SK-N-SH treated with all-trans-retinoic acid at 6 μM for 48 hours (cell line): ENCODE measurements around the gene RNASEH2C.

Experiments
- ATAC-seq: fragments of 200-7000 bp; cut with Tn5 transposase; 3 replicates; pipeline ENCODE4 v1.9.1; 2020; ENCODE audit warnings: mild to moderate bottlenecking, moderate library complexity
- ARNTL ChIP-seq: fragments of 450-650 bp; formaldehyde crosslinking; IDR thresholded peaks from 2 replicates; pipeline ENCODE4 v1.5.0; 2020; ENCODE audit warnings: low read depth, mild to moderate bottlenecking, moderate library complexity, borderline replicate concordance
- BACH2 ChIP-seq: fragments of 250-450 bp; sonication (Bioruptor Pico); IDR thresholded peaks from 2 replicates; pipeline ENCODE4 v1.9.0; 2021; ENCODE audit warnings: mild to moderate bottlenecking, borderline replicate concordance
- CSDC2 ChIP-seq: fragments of 250-450 bp; sonication (Bioruptor Pico); IDR thresholded peaks from 2 replicates; pipeline ENCODE4 v1.5.0; 2020; ENCODE audit warnings: mild to moderate bottlenecking, moderate library complexity
- ESRRG ChIP-seq: fragments of 250-450 bp; sonication (Bioruptor Pico); IDR thresholded peaks from 2 replicates; pipeline ENCODE4 v1.6.1; 2021; ENCODE audit warnings: mild to moderate bottlenecking
- GLIS3 ChIP-seq: fragments of 250-450 bp; sonication (Bioruptor Pico); IDR thresholded peaks from 2 replicates; pipeline ENCODE4 v1.5.0; 2020; ENCODE audit warnings: mild to moderate bottlenecking, moderate library complexity
- ISL1 ChIP-seq: fragments of 250-450 bp; sonication (Bioruptor Pico); IDR thresholded peaks from 2 replicates; pipeline ENCODE4 v2.1.2; 2022; ENCODE audit warnings: mild to moderate bottlenecking, moderate library complexity
- OSR1 ChIP-seq: fragments of 250-450 bp; sonication (Bioruptor Pico); IDR thresholded peaks from 2 replicates; pipeline ENCODE4 v1.8.0; 2022; ENCODE audit warnings: moderate library complexity, mild to moderate bottlenecking, inconsistent platforms
- PPARA ChIP-seq: fragments of 250-450 bp; sonication (Bioruptor Pico); IDR thresholded peaks from 2 replicates; pipeline ENCODE4 v1.5.0; 2020; ENCODE audit warnings: mild to moderate bottlenecking, borderline replicate concordance
- SNAI2 ChIP-seq: fragments of 250-450 bp; sonication (Bioruptor Pico); IDR thresholded peaks from 2 replicates; pipeline ENCODE4 v1.5.0; 2020; ENCODE audit warnings: mild to moderate bottlenecking, moderate library complexity
- TCF4 ChIP-seq: fragments of 250-450 bp; sonication (Bioruptor Pico); IDR thresholded peaks from 2 replicates; pipeline ENCODE4 v1.8.0; 2021; ENCODE audit warnings: mild to moderate bottlenecking, moderate library complexity, borderline replicate concordance
- TOX ChIP-seq: fragments of 250-450 bp; sonication (Bioruptor Pico); IDR thresholded peaks from 2 replicates; pipeline ENCODE4 v1.8.0; 2021; ENCODE audit warnings: mild to moderate bottlenecking, moderate library complexity, borderline replicate concordance
- ZFP30 ChIP-seq: fragments of 450-650 bp; formaldehyde crosslinking; IDR thresholded peaks from 2 replicates; pipeline ENCODE4 v1.5.0; 2022; ENCODE audit warnings: mild to moderate bottlenecking, moderate library complexity
- ZNF70 ChIP-seq: fragments of 450-650 bp; formaldehyde crosslinking; IDR thresholded peaks from 2 replicates; pipeline ENCODE4 v1.5.0; 2020; ENCODE audit warnings: mild to moderate bottlenecking, moderate library complexity
- ZNF8 ChIP-seq: fragments of 450-650 bp; formaldehyde crosslinking; IDR thresholded peaks from 2 replicates; pipeline ENCODE4 v1.5.0; 2020; ENCODE audit warnings: mild to moderate bottlenecking, moderate library complexity
- TF ChIP-seq, protein P1 (sequence below): fragments of 250-450 bp; sonication (Bioruptor Pico); IDR thresholded peaks from 2 replicates; pipeline ENCODE4 v1.8.0; 2020; ENCODE audit warnings: mild to moderate bottlenecking, moderate library complexity, borderline replicate concordance
- TF ChIP-seq, protein P2 (sequence below): fragments of 250-450 bp; sonication (Bioruptor Pico); IDR thresholded peaks from 2 replicates; pipeline ENCODE4 v1.5.1; 2020; ENCODE audit warnings: low read depth, mild to moderate bottlenecking, moderate library complexity
- TF ChIP-seq, protein P3 (sequence below): fragments of 250-450 bp; sonication (Bioruptor Pico); IDR thresholded peaks from 2 replicates; pipeline ENCODE4 v1.8.0; 2021; ENCODE audit warnings: low read depth, mild to moderate bottlenecking, moderate library complexity, borderline replicate concordance
- TF ChIP-seq, protein P4 (sequence below): fragments of 250-450 bp; sonication (Bioruptor Pico); IDR thresholded peaks from 2 replicates; pipeline ENCODE4 v1.5.0; 2020; ENCODE audit warnings: mild to moderate bottlenecking, moderate library complexity

The RNASEH2C gene

DNA sequence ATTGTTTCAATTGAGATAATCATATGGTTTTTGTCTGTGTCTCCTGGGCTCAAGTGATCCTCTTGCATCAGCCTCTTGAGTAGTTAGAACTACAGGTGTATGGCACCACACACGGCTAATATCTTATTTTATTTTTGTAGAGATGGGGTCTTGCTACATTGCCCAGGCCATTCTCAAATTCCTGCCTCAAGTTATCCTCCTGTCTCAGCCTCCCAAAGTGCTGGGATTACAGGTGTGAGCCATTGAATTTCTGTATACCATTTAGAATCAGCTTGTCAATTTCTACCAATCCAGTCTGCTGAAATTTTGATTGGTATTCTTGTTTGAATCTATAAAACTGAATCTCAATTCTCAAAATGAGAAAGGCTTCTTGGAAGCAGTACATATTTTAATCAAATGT lies 18.9 kb downstream of the RNASEH2C start (continued):
- TF ChIP-seq, protein P1, sequence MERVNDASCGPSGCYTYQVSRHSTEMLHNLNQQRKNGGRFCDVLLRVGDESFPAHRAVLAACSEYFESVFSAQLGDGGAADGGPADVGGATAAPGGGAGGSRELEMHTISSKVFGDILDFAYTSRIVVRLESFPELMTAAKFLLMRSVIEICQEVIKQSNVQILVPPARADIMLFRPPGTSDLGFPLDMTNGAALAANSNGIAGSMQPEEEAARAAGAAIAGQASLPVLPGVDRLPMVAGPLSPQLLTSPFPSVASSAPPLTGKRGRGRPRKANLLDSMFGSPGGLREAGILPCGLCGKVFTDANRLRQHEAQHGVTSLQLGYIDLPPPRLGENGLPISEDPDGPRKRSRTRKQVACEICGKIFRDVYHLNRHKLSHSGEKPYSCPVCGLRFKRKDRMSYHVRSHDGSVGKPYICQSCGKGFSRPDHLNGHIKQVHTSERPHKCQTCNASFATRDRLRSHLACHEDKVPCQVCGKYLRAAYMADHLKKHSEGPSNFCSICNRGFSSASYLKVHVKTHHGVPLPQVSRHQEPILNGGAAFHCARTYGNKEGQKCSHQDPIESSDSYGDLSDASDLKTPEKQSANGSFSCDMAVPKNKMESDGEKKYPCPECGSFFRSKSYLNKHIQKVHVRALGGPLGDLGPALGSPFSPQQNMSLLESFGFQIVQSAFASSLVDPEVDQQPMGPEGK (CRISPR knock-in tag), result no peak
- no peak for TF ChIP-seq ZFP30 (CRISPR knock-in tag)
- no peak for TF ChIP-seq ESRRG (CRISPR knock-in tag)
- no peak for TF ChIP-seq OSR1 (CRISPR knock-in tag)
- TF ChIP-seq GLIS3, result no peak
- TF ChIP-seq CSDC2 (CRISPR knock-in tag), result no peak

DNA sequence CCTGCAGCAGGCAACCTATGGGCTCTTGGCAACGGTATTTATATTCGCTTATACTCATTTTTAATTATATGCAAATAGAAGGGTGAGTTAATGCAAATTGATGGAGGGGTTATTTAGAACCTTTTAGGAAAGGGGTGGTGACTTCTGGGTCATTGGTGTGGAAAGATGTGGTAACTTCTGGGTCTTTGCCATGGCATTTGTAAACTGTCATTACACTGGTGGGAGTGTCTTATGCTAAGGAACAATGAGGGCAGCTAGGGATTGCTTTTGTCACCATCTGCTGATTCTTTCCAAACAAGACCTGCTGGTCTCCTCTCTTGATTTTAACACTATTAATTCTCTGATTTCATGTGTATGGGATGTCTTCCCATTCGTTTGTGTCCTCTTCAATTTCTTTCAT lies 20.2 kb downstream of the RNASEH2C start:
- TF ChIP-seq ZFP30 (CRISPR knock-in tag), result no peak
- no peak for TF ChIP-seq GLIS3
- TF ChIP-seq SNAI2, result no peak
- no peak for TF ChIP-seq CSDC2 (CRISPR knock-in tag)
- TF ChIP-seq, protein P2, sequence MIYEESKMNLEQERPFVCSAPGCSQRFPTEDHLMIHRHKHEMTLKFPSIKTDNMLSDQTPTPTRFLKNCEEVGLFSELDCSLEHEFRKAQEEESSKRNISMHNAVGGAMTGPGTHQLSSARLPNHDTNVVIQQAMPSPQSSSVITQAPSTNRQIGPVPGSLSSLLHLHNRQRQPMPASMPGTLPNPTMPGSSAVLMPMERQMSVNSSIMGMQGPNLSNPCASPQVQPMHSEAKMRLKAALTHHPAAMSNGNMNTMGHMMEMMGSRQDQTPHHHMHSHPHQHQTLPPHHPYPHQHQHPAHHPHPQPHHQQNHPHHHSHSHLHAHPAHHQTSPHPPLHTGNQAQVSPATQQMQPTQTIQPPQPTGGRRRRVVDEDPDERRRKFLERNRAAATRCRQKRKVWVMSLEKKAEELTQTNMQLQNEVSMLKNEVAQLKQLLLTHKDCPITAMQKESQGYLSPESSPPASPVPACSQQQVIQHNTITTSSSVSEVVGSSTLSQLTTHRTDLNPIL (CRISPR knock-in tag), result no peak
- TF ChIP-seq BACH2, result no peak
- TF ChIP-seq OSR1 (CRISPR knock-in tag), result no peak
- no peak for TF ChIP-seq ZNF8 (CRISPR knock-in tag)
- TF ChIP-seq ZNF70, result no peak
- TF ChIP-seq, protein P3, sequence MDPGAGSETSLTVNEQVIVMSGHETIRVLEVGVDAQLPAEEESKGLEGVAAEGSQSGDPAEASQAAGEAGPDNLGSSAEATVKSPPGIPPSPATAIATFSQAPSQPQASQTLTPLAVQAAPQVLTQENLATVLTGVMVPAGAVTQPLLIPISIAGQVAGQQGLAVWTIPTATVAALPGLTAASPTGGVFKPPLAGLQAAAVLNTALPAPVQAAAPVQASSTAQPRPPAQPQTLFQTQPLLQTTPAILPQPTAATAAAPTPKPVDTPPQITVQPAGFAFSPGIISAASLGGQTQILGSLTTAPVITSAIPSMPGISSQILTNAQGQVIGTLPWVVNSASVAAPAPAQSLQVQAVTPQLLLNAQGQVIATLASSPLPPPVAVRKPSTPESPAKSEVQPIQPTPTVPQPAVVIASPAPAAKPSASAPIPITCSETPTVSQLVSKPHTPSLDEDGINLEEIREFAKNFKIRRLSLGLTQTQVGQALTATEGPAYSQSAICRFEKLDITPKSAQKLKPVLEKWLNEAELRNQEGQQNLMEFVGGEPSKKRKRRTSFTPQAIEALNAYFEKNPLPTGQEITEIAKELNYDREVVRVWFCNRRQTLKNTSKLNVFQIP (CRISPR knock-in tag), result no peak
- TF ChIP-seq, protein P1 (CRISPR knock-in tag), result no peak
- TF ChIP-seq TCF4 (CRISPR knock-in tag), result no peak
- no peak for TF ChIP-seq TOX (CRISPR knock-in tag)
- no peak for TF ChIP-seq ARNTL (CRISPR knock-in tag)
- ATAC-seq, result no peak

DNA sequence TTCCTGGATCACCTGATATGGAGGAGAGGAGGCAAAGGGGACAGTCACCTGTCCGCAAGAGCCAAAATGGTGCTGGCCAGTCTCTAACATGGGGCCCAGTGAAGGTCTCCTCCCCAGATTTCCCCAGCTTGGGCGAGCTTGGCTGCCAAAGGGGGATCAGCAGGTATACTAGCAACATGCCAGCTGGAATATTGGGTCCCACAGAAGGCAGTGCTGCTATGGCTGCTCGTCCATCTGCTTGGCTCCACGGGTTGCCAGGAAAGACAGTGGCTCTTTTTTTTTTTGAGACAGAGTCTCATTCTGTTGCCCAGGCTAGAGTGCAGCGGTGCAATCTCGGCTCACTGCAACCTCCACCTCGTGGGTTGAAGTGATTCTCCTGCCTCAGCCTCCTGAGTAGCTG lies 21.3 kb downstream of the RNASEH2C start:
- no peak for ATAC-seq
- TF ChIP-seq GLIS3, result no peak
- no peak for TF ChIP-seq ESRRG (CRISPR knock-in tag)
- TF ChIP-seq ISL1, result no peak
- TF ChIP-seq, protein P3 (CRISPR knock-in tag), result no peak
- TF ChIP-seq PPARA (CRISPR knock-in tag), result no peak
- TF ChIP-seq, protein P4, sequence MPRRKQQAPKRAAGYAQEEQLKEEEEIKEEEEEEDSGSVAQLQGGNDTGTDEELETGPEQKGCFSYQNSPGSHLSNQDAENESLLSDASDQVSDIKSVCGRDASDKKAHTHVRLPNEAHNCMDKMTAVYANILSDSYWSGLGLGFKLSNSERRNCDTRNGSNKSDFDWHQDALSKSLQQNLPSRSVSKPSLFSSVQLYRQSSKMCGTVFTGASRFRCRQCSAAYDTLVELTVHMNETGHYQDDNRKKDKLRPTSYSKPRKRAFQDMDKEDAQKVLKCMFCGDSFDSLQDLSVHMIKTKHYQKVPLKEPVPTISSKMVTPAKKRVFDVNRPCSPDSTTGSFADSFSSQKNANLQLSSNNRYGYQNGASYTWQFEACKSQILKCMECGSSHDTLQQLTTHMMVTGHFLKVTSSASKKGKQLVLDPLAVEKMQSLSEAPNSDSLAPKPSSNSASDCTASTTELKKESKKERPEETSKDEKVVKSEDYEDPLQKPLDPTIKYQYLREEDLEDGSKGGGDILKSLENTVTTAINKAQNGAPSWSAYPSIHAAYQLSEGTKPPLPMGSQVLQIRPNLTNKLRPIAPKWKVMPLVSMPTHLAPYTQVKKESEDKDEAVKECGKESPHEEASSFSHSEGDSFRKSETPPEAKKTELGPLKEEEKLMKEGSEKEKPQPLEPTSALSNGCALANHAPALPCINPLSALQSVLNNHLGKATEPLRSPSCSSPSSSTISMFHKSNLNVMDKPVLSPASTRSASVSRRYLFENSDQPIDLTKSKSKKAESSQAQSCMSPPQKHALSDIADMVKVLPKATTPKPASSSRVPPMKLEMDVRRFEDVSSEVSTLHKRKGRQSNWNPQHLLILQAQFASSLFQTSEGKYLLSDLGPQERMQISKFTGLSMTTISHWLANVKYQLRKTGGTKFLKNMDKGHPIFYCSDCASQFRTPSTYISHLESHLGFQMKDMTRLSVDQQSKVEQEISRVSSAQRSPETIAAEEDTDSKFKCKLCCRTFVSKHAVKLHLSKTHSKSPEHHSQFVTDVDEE (CRISPR knock-in tag), result no peak
- no peak for TF ChIP-seq TOX (CRISPR knock-in tag)
- TF ChIP-seq BACH2, result no peak
